Activated T-cell treated with anti-CD3 and anti-CD28 coated beads for 48 hours (primary cell): ENCODE measurements around the gene NKD2.
"Not testable (repeated sequence)": the region's sequence is repeated elsewhere in the genome, so short reads cannot be mapped to it uniquely, and the experiment has no call there.

Source experiments
- DNase-seq: peaks from one replicate; pipeline ENCODE4 v3.0.0-alpha.2; 2020; ENCODE audit warnings: low read depth

NKD2 gene

DNA sequence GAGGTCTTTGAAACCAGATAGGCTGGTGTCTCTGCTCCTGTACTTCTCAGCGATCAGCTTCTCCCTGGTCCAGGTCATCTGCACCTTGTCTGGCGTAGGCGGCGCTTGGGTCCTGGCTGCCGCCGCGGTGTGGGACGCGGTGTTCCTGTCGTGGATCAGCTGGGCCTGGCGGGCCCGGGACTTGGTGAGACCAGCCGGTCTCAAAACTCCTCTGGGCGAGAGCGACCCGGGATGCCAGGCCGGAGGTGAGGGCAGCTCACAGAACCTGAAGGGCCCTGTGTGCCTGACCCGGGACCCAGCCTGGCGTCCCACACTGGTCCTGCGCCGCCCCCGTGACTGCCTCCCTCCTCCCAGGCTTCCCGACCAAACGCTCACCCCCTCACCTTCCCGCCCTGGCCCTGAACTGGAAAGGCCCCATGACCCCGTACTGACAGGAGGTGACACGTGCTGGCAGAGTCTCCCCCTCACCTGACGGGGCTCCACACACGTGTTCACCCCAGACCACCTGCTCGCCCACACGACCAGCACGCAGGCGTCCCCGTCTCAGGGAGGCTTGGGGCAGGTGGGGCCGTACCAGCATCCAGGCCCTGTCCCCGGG is 49.0 kb downstream of the NKD2 start:
- no peak for DNase-seq

DNA sequence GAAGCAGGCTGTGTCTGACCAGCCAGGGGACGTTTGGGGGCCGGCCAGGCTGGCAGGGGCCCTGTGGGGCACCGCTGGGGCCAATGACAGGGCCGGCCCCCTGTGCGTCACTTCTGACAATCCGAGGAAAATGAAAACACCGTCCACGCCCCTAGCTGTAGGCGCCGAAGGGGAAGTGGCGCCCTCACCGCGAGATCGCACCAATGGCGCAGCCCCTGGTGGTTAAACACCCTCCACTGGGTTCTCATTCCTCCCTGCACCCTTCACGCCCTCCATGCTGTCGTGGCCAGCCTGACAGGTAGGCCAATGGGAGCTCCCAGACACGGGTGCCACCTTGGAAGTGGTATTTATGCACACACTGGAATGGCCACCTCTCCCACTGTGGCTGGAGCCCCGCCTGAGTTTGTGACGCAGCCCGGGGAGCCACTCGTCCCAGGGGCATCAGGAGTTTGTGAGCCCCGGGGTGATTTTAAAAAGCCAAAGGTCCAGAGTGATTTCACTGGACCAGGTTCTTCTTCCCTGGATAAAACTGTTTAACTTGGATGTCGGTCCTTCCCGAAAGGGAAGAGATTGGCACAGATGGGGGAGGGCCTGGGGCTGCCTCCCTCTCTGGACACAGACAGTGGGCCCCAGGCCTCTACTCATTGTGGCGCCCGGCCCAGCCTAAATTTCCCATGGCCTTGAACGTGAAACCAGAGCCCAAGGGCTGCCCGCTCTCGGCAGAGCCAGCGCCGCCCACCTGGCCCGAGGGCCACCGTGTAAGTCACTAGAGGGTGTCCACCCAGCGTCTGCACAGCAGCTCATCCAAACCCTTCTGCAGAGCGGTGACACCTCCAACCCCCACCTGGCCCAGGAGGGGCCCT is 49.7 kb downstream of the NKD2 start:
- DNase-seq: no peak

DNA sequence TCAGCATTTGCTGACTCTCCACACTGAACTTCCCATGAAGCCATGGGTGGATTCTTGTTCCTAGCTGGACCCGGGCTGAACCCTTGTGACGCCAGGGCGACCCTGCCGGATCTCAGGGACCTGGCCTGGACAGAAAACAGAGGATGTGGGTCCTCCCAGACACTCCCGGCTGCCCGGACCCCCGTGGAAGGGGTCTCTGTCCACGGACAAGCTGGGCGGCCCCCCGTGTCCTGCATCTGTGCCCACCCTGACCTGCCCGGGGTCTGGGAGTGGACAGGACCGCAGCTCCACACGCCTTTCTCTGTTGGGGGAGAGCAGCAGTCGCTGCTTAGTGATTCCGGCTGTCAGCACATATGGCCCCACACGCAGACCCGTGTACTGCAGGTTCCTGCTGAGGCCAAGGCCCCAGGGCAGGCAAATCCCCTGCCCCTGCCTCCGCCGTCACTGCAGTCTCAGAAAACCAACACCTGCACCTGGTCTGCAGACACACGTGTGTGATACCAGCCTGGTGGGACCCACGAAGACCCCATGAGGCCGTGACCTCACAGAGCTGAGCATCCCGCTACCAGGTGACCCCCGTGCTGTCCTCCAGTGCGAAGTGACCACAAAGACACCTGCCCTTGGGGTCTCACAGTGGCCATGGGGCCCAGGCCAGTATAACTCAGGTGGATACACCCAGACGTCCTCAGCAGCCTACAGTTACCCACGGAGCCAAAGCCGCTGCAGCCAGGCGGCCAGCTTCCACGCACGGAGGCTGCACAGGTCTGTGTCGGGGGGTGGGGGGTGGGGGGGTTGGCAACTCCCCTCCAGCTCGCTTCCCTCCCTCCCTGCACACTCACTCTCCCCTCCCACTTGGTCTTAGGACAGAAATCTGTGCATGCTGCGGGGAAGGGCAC is 50.6 kb downstream of the NKD2 start:
- DNase-seq: no peak

DNA sequence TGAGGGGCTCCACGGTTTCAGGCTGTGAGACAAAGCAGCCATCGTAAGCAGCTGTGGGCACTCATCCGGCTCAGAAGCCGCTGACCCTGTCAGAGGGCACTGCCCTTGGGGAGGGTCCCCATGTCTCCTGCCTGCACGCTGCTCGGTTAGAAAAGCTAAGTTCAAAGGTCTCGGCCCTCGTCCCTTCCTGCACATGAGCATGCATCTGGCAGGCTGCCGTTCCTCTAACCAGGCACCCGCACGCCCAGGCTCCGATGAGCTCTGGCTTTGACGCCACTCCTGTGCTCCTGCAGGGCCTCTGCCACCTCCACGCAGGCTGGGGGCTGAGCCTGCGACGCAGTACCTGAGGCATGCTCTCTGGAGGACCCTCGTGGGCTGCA is 51.3 kb downstream of the NKD2 start:
- no peak for DNase-seq

DNA sequence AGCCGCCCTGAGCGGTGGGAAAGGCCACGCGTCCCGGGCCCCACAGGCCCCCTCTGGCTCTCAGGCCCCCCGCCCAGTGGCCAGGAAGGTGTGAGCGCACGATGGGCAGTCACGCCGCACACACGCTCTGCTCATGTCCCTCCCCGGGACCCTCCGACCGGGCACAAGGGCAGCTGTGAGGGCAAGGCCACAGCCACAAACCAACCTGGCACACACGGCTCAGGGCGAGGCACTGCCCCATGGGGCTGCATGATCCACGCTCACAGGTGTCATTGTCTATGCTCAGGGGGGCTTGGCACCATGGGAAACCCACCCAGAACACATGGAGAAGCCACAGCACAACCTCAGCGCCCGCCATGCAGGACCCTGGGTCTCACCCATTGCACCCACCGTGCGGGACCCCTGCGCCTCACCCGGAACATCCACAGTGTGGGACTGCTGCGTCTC is 52.0 kb downstream of the NKD2 start:
- no peak for DNase-seq

DNA sequence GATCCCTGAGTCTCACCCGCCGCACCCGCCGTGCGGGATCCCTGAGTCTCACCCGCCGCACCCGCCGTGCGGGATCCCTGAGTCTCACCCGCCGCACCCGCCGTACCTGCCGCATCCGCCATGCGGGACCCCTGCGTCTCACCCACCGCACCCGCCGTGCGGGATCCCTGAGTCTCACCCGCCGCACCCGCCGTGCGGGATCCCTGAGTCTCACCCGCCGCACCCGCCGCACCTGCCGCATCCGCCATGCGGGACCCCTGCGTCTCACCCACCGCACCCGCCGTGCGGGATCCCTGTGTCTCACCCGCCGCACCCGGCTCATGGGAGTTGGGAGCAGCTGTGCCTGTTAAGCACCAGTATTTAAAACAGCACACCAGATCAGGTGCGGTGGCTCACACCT is 52.7 kb downstream of the NKD2 start:
- DNase-seq: not testable (repeated sequence)

DNA sequence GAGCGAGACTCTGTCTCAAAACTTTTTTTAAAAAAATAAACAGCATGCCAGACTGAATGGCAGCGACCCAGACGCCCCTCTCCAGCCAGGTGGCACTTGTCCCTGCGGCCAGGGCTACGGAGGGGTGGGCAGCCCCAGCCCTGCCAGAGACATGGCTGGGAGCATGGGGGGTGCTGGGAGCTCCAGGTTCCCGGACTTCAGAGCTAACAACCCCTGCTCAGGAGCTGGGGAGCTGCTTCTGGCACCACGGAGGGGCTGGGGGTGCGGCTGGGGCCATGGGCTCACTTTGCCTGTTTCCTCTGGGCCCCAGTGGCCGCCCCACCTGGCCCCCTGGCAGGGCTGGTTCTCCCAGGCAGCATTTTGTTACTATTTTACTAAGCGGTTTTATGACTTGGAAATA is 53.3 kb downstream of the NKD2 start:
- DNase-seq: no peak

DNA sequence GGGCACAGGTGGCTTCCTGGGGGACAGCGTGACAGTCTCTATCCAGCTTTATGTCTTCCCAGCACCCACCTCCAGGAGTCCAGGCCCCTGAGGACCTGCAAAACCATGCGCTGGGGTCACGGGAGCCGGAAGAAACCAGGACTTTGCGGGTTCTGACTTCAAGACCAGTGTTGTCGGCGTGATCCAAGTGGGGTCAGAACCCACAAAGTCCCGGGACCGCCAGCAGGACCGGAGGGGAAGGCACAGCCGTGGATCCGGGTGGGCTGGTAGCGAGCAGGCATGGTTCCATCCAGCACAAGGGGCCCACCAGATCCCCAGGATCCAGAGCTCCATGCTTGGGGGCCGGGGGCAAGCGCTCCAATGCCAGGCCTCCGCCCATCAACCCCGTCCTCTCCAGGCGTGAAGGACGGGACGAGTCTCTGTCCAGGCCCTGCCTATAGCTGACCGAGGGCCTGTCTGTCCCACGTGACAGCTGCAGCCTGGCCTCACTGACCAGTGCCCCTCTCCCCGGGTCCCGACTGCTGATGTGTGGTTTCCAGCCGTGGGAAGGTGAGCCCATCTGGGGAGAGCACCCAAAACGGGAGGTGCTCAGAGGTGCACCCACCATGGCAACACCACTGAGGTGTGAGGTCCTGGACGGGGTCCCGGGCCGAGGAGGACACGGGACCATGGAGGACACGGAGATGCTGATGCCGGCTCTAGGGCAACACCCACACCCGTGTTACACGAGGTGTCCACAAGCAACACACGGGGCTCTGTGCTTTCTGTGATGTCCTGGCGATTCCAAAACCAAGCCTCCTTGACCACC is 54.4 kb downstream of the NKD2 start:
- DNase-seq: no peak

DNA sequence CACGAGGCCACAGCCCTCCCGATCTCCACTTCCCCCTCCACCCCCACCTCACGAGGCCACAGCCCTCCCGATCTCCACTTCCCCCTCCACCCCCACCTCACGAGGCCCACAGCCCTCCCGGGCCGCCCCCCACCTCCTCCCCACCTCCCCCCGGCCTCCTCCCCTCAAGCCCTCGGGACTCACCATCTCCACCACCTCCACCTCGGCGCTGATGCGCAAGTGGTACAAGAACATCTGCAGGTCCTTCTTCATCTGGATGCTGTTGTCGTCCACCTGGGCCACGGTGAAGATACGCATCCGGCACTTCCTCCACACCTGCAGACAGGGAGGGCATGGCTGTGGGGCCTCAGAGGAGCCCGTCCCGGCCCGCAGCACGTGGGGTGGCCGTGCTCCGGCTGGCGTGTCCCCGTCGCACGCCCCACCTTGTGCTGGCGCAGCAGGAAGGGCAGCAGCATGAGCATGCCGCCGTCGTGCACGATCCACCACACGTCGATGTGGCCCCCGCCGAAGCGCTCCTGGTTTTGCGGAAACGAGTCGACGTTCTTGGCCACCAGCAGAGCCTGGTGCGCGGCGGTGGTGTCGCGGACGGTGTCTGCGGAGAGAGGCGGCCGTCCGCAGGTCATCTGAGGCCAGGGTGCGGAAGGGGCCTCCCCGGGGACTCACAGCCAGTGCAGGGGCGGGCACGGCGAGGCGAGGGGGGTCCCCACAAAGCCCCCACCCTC is 55.2 kb downstream of the NKD2 start:
- DNase-seq: no peak

DNA sequence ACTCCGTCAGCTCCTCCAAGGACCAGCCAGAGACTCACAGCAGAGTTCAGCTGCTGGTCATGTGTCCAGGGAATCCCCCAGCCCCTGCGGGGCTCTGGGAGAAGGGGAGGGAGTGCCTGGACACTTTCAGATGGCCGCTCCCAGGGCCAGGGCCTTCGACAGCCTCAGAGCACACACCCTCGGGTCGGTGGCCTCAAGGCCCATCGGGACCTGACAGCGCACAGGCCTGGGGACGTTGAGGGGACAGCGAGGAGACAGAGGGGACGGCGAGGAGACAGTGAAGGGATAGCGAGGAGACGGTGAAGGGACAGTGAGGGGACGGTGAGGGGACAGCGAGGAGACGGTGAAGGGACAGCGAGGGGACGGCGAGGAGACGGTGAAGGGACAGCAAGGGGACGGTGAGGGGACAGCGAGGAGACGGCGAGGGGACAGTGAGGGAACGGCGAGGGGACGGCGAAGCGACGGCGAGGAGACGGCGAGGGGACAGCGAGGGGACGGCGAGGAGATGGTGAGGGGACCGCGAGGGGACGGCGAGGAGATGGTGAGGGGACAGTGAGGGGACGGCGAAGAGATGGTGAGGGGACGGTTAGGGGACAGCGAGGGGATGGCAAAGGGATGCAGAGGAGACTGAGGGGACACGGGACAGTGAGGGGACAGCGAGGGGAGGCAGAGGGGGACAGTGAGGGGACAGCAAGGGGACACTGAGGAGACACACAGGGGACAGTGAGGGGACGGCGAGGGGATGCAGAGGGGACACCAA is 56.0 kb downstream of the NKD2 start:
- DNase-seq: no peak

DNA sequence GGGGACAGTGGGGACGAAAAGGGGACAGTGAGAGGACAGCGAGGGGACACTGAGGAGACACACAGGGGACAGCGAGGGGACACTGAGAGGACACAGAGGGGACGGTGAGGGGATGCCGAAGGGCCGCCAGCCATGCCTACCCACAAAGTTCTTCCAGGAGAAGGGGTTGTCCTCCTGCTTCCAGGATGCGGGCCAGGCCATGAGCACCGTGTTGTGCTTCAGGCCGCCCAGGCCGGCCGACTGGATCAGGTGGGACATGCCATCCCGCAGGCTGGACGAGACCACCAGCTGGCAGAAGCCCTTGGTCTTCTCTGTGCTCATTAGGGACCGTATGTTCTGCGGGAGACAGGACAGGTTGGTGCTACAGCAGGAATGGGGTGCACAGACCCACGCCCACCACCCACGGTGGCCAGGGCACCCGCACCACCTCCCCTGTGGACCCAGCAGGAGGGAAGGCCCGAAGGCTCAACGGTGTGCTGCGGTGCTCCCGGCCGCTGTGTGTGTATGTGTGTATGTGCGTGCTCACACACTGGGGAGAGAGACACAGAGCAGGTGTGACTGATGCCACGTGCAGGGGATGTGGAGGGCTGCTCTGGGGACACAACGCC is 56.6 kb downstream of the NKD2 start:
- DNase-seq: no peak

DNA sequence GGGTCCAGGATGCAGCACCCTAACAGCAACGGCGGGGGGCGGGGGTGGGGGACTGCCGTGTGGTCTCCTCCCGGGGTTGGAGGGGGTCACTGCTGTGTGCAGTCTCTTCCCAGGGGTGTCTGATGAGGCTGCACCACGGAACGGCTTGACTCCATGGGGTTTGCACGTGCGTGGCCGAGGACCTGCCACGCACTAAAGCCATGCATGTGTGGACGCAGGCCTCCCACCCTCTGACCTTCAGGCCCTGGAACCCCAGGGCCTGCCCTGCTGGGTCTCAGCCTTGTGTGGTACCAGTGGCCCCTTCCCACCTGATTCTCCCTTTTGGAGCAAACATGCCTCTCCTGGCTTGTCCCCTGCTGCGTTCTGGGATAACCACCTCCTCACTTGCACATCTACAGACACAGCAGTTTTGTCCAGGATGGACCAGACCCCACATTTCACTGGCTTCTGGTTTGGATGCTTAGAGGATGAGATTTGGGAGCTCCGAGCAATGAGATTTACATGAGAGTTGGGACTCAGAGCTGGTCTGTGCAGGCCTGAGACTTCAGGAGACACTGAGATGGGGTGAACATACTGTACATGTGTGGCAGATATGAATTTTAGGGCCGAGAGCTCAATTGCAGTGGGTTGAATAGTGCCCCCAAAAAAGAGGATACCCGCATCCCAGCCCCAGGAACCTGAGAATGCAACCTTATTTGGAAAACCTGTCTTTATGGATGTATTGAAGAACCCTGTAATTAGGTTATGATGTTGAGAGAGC is 57.5 kb downstream of the NKD2 start:
- no peak for DNase-seq

DNA sequence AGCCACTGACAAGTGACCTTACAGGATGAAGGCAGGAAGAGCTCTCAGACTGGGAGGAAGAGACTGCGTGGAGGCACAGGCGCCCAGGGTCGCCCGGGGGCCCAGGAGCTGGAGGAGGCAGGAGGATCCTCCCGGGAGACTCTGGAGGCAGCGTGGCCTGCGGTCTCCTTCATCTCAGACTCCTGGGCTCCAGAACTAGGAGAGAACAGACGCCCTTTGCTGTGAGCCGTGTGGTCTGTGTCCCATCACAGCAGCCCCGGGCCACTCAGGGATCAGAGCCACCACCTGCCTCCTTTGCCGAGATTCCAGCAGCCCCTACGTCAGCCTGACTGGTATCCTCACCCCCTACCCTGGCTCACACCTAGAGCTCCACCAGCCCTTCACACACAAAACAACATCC is 58.1 kb downstream of the NKD2 start:
- no peak for DNase-seq

DNA sequence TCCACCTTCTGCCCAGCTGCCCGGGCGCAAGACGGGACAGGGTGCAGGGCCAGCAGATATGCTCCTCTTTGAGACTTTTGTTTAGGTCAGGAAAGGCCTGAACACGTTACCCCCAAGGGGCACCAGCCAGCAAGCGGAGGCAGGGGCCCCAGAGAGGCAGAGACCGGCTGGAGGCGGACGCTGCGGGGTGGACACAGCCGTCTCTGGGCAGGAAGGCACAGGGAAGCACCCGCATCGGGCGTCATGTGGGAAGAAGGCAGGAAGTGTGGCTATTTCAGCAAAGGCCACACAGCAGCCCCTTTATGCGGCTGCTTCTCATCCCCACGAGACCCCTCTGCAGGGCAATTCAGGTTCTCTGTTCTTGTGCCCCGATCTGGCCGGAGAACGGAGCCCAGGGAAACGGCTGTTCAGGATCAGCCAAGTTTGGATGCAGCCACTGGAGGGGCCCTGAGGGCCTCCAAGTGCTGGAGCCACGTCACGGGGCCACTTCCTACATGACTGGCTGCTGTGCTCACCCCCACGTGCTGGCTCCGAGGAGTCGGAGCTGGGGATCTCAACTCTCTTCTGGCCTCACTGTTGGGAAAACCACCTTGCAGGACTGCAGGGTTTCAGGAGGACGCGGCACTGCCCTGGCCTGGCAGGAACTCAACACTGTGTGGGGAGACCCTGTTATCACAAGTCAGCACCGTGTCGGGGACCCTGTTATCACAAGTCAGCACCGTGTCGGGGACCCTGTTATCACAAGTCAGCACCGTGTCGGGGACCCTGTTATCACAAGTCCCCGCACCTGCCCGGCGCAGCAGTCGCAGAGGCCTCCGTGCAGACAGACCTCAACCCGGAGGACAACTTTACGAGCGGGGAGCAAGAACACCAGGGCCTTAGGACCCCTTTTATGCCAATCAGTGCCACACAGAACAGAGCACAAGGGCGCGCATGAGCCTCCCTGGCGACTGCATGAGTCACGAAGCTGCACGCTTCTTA is 58.8 kb downstream of the NKD2 start:
- DNase-seq: no peak

DNA sequence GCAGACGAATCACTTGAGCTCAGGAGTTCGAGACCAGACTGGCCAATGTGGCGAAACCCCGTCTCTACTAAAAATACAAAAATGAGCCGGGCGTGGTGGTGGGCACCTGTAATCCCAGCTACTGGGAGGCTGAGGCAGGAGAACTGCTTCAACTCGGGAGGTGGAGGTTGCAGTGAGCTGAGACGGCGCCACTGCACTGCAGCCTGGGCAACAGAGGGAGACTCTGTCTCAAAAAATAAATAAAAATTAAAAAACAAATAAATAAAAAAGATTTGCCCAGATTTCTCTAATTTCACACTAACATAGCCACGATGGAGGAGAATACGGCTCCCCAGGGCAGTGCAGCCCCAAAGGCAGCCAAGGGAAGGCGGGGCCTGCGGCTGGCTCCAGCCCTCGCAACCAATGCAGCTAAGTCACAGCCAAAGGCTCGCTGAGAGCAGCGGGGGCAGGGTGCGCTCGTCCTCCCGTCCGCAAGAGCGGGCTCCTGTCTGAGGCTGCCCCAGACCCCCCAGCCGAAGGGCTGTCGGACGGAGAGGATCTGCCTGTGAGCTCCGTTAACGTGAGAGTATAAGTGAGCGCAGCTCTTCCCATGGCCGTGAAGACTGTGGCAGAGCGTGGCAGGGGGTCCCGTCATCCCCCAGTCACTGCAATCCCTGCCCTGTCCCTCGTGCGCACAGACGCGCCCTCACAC is 59.7 kb downstream of the NKD2 start:
- no peak for DNase-seq

DNA sequence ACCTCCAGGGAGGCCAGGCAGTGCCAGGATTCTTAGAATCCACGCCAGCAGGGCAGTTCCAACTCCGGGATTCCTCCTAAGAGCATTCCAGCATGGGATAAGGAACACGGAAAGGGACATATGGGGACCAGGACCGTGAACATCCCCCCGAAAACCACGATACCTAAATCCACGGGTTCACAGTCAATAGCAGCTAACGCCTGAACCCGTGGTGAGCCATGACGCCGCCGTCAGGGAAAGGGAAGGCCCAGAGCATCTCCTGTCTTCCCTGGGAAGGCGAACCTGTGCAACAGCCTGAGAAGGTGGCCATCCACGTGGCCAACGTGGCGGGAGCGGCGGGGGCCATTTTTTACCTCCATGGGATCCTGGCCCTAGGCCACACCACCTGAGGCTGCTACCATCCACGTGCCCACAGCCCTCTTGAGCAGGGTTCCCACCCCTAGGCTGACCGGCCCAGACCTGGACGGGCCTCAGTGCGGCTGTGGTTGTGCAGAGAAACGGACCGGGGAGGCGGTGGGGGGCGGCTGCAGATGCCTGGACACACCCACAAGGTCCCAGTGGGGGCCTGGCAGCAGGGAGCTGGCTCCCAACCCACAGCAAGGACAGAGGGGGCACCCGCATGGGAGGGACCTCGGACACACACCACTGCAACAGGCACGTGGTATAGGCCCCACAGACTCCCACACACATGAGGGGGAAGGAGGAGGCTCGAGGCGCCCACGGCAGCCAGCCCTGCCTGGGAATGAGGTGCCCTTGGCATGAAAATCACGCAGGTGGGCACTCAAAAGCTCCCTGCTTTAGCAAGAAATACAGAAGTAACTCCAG is 60.5 kb downstream of the NKD2 start:
- no peak for DNase-seq

DNA sequence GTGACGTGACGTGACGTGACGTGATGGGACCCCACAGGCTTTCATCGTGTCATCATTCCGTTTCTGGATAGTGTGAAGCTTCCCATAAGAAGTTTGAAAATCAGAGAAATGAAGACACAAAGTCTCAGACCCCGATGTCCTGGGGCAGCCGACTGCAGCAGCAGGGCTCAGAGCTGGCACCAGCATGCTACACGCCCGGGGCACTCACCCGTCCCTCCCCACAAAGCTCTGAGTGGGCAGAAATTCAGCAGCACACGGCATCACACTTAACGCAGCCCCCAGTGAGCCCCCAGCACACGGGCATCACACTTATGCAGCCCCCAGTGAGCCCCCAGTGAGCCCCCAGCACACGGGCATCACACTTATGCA is 61.1 kb downstream of the NKD2 start:
- no peak for DNase-seq
